HepG2 (cell line): Measurements from ENCODE around the gene LRRC8D. TPM values are rescaled to one million over a fixed set of nuclear protein-coding genes. Genes with fewer than 3 reads are reported as not detected.

Experiments used
- DNMT3B ChIP-seq: conservative IDR thresholded peaks from 2 replicates; pipeline ENCODE4 v1.6.1; 2016; ENCODE audit warnings: missing biosample characterization, control low read depth
- GABPA ChIP-seq, 2 experiments: IDR thresholded peaks; 2 replicates each; pipeline ENCODE4 v1.6.1; 2011 to 2016; ENCODE audit warnings: low read depth in 2 of 2, low read length in 1 of 2, missing biosample characterization in 1 of 2, missing genetic modification characterization in 1 of 2
- GATAD1 ChIP-seq: IDR thresholded peaks from 2 replicates; pipeline ENCODE4 v1.6.1; 2016; ENCODE audit warnings: missing genetic modification reagents, missing compliant biosample characterization
- HMGXB3 ChIP-seq: sonication (generic); formaldehyde crosslinking; IDR thresholded peaks from 2 replicates; pipeline ENCODE4 v1.4.0; 2020; ENCODE audit warnings: missing genetic modification reagents, borderline replicate concordance
- HOXD1 ChIP-seq: sonication (generic); formaldehyde crosslinking; IDR thresholded peaks from 2 replicates; pipeline ENCODE4 v1.5.0; 2020; ENCODE audit warnings: missing genetic modification reagents
- KAT2B ChIP-seq: fragments of 150-350 bp; IDR thresholded peaks from 2 replicates; pipeline ENCODE4 v1.6.1; 2014; ENCODE audit warnings: low read depth, low read length, borderline replicate concordance
- MAZ ChIP-seq, 2 experiments: sonication (generic) in 1 of 2; formaldehyde crosslinking in 1 of 2; IDR thresholded peaks; 2 replicates each; pipeline versions ENCODE4 v1.5.0 to v1.6.1; 2012 to 2020; ENCODE audit warnings: low read depth in 2 of 2, mild to moderate bottlenecking in 2 of 2, borderline replicate concordance in 1 of 2, improper control_type of control experiment in 1 of 2, low read length in 1 of 2, missing genetic modification reagents in 1 of 2, moderate library complexity in 1 of 2
- NFYB ChIP-seq: sonication (generic); formaldehyde crosslinking; IDR thresholded peaks from 2 replicates; pipeline ENCODE4 v1.4.0; 2020; ENCODE audit warnings: missing genetic modification reagents
- POLR2A ChIP-seq, 2 experiments: IDR thresholded peaks; 2 replicates each; pipeline ENCODE4 v1.6.1; 2011; ENCODE audit warnings: low read depth in 2 of 2, low read length in 2 of 2, mild to moderate bottlenecking in 1 of 2, moderate library complexity in 1 of 2; ENCODE audit not compliant: insufficient read depth in 1 of 2
- SMAD9 ChIP-seq: sonication (generic); formaldehyde crosslinking; IDR thresholded peaks from 2 replicates; pipeline ENCODE4 v1.5.1; 2020; ENCODE audit warnings: mild to moderate bottlenecking, missing genetic modification reagents
- ZBTB38 ChIP-seq: sonication (generic); formaldehyde crosslinking; IDR thresholded peaks from 2 replicates; pipeline ENCODE4 v1.5.1; 2020; ENCODE audit warnings: mild to moderate bottlenecking, missing genetic modification reagents
- ZKSCAN5 ChIP-seq: sonication (generic); formaldehyde crosslinking; IDR thresholded peaks from 2 replicates; pipeline ENCODE4 v1.5.1; 2020; ENCODE audit warnings: mild to moderate bottlenecking, missing genetic modification reagents
- ZMYM4 ChIP-seq: sonication (generic); formaldehyde crosslinking; IDR thresholded peaks from 2 replicates; pipeline ENCODE4 v1.8.1; 2023; ENCODE audit warnings: mild to moderate bottlenecking, missing genetic modification reagents
- ZNF407 ChIP-seq: sonication (generic); formaldehyde crosslinking; IDR thresholded peaks from one replicate; pipeline ENCODE4 v1.5.1; 2020; ENCODE audit warnings: mild to moderate bottlenecking, missing genetic modification reagents; ENCODE audit errors: not compliant biosample characterization
- ZNF619 ChIP-seq: sonication (generic); formaldehyde crosslinking; IDR thresholded peaks from 2 replicates; pipeline ENCODE4 v1.4.0; 2020; ENCODE audit warnings: mild to moderate bottlenecking, missing genetic modification reagents
- ZNF768 ChIP-seq: sonication (generic); formaldehyde crosslinking; IDR thresholded peaks from 2 replicates; pipeline ENCODE4 v1.4.0; 2020; ENCODE audit warnings: missing genetic modification reagents
- polyA plus RNA-seq, 8 experiments: library from polyadenylated mRNA; depleted of rRNA in 3 of 8; stranded (reverse) in 7 of 8; unstranded in 1 of 8; fragments of >200 nt; fragmentation: Illumina TruSeq in 4 of 8; extraction: Trizol in 4 of 8; gene quantifications; 2 replicates each; pipeline versions ENCODE4 v1.2.1 to v1.2.3, GENCODE V29; 2011 to 2016; ENCODE audit warnings: low read depth in 4 of 8, missing spikeins in 1 of 8, mixed read lengths in 1 of 8; ENCODE audit not compliant: insufficient read depth in 1 of 8
- total RNA-seq, 5 experiments: library from RNA; depleted of rRNA; stranded (reverse); fragments of >200 nt; fragmentation: Illumina TruSeq; extraction: Trizol; gene quantifications; 2 replicates each; pipeline ENCODE4 v1.2.3, GENCODE V29; 2016; ENCODE audit warnings: low read depth in 1 of 5

LRRC8D gene
- total and polyA plus RNA-seq, 2 of the 13 experiments (the other 11 are each of a cell fraction or from before 2014, with no cell fraction given), result 29.9 to 45.5 TPM

- no peak for TF ChIP-seq DNMT3B (CRISPR knock-in tag)
- no peak for TF ChIP-seq ZNF619 (CRISPR knock-in tag)
- no peak for TF ChIP-seq MAZ (IDR thresholded peaks at IDR 0.05; ENCODE audit: borderline replicate concordance, low read depth, low read length)
- no peak for TF ChIP-seq MAZ (CRISPR knock-in tag; IDR thresholded peaks at IDR 0.05; ENCODE audit: low read depth)
- no peak for TF ChIP-seq SMAD9
- peak; percentile 55; the same call in 1 of the 2 replicates for TF ChIP-seq ZNF768 (CRISPR knock-in tag)
- TF ChIP-seq ZKSCAN5 (CRISPR knock-in tag), result no peak
- peak; percentile 63 to 75 for TF ChIP-seq POLR2A (IDR thresholded peaks at IDR 0.05; ENCODE audit: insufficient read depth in 1 of 2, low read depth in 2 of 2, low read length in 2 of 2)
- TF ChIP-seq ZBTB38 (CRISPR knock-in tag), result 0 out of 2 replicates have a peak, but pooled peaks have one; percentile 13
- 0 out of 2 replicates have a peak, but pooled peaks have one; percentile 28 for TF ChIP-seq HMGXB3 (CRISPR knock-in tag)
- TF ChIP-seq KAT2B, result no peak
- TF ChIP-seq ZMYM4, result peak; percentile 79
- TF ChIP-seq GABPA (IDR thresholded peaks at IDR 0.05; ENCODE audit: low read depth, low read length), result no peak
- TF ChIP-seq GABPA (CRISPR knock-in tag; IDR thresholded peaks at IDR 0.05; ENCODE audit: low read depth), result no peak
- no peak; the same call in 1 of the 2 replicates for TF ChIP-seq HOXD1 (CRISPR knock-in tag)
- peak; percentile 87 for TF ChIP-seq NFYB (CRISPR knock-in tag)
- TF ChIP-seq ZNF407 (CRISPR knock-in tag), result peak; percentile 51
- peak; percentile 79 for TF ChIP-seq GATAD1 (CRISPR knock-in tag)
These were observed at the start of gene LRRC8D (continued) for GRCh38 chr1:89820422-89821321.
